Endothelial cell (in vitro differentiated cells): ENCODE measurements around the gene FAM136A. TPM values are rescaled to one million over a fixed set of nuclear protein-coding genes. Genes with fewer than 3 reads are reported as not detected.

ENCODE experiments used
- DNase-seq: peaks from one replicate; pipeline ENCODE4 v3.0.0; 2021; ENCODE audit warnings: low spot score
- H3K27ac Mint-ChIP-seq: one replicate; pipeline ENCODE4 v1.8.0; 2021; ENCODE audit warnings: mixed read lengths, inconsistent platforms; ENCODE audit not compliant: unreplicated experiment
- H3K27me3 Mint-ChIP-seq: one replicate; pipeline ENCODE4 v1.8.0; 2021; ENCODE audit warnings: mild to moderate bottlenecking, moderate library complexity, mixed read lengths, inconsistent platforms; ENCODE audit not compliant: unreplicated experiment
- H3K36me3 Mint-ChIP-seq: one replicate; pipeline ENCODE4 v1.8.0; 2021; ENCODE audit warnings: mild to moderate bottlenecking, low read depth, mixed read lengths, inconsistent platforms; ENCODE audit not compliant: unreplicated experiment
- H3K4me1 Mint-ChIP-seq: one replicate; pipeline ENCODE4 v1.8.0; 2021; ENCODE audit warnings: mild to moderate bottlenecking, mixed read lengths, inconsistent platforms; ENCODE audit not compliant: unreplicated experiment
- H3K4me3 Mint-ChIP-seq: one replicate; pipeline ENCODE4 v1.8.0; 2021; ENCODE audit warnings: mild to moderate bottlenecking, mixed read lengths, inconsistent platforms; ENCODE audit not compliant: unreplicated experiment
- H3K9me3 Mint-ChIP-seq: one replicate; pipeline ENCODE4 v1.8.0; 2021; ENCODE audit warnings: mixed read lengths, inconsistent platforms; ENCODE audit not compliant: unreplicated experiment
- CTCF ChIP-seq: fragments of 200-600 bp; sonication (generic); IDR thresholded peaks from one replicate; pipeline ENCODE4 v1.5.0; 2021; ENCODE audit warnings: antibody characterized with exemption; ENCODE audit not compliant: unreplicated experiment
- total RNA-seq: library from RNA; stranded (reverse); fragmentation: NEBNext Ultra II Directional; extraction: Animal tissue kit (Norgen Biotek cat#: 25700); gene quantifications from one replicate; pipeline ENCODE4 v1.2.1, GENCODE V29; 2021; ENCODE audit not compliant: unreplicated experiment

FAM136A gene
- total RNA-seq, 1 donor from 2014 or later = 37.9 TPM

GRCh38 chr2:70330476-70330875, 28.6 kb upstream of the FAM136A start:
- Mint-ChIP-seq H3K4me3 (no peak overlapping the region), H3K36me3 (no peaks in the 10 kb centered on the region), H3K27ac (no peak overlapping the region), H3K9me3 (no peaks in the 10 kb centered on the region), H3K27me3 (no peaks in the 10 kb centered on the region), H3K4me1 (no peaks in the 10 kb centered on the region)
- DNase-seq = no peak
- no peak for TF ChIP-seq CTCF

GRCh38 chr2:70328921-70329561, 27.2 kb upstream of the FAM136A start:
- DNase-seq = no peak
- no peaks in the 10 kb centered on the region for H3K36me3 Mint-ChIP-seq
- H3K4me1 Mint-ChIP-seq = no peaks in the 10 kb centered on the region
- no peak overlapping the region for H3K27ac Mint-ChIP-seq
- no peaks in the 10 kb centered on the region for H3K27me3 Mint-ChIP-seq
- no peak for TF ChIP-seq CTCF
- no peaks in the 10 kb centered on the region for H3K9me3 Mint-ChIP-seq
- no peak overlapping the region for H3K4me3 Mint-ChIP-seq

DNA sequence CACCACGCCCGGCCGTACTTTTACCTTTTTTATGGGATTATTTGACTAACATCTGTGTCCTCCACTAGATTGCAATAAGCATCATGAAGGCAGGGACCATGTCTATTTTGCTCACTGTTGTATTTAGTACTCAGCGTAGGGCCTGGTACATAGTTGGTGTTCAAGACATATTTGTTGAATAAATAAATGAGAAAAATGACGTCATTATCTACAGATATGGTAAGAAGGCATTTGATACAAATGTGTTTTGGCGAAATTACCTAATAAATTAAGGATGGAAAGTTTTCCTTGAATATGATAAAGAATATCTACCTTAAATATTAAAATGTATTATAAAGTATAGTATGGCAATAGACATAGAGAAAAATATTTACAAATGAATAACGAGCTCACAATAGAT, 24.0 kb upstream of the FAM136A start:
- TF ChIP-seq CTCF = no peak
- DNase-seq = no peak
- no peaks in the 10 kb centered on the region for H3K9me3 Mint-ChIP-seq
- no peak overlapping the region for H3K27ac Mint-ChIP-seq
- H3K4me1 Mint-ChIP-seq = no peaks in the 10 kb centered on the region
- no peaks in the 10 kb centered on the region for H3K36me3 Mint-ChIP-seq
- no peak overlapping the region for H3K4me3 Mint-ChIP-seq
- no peaks in the 10 kb centered on the region for H3K27me3 Mint-ChIP-seq

DNA sequence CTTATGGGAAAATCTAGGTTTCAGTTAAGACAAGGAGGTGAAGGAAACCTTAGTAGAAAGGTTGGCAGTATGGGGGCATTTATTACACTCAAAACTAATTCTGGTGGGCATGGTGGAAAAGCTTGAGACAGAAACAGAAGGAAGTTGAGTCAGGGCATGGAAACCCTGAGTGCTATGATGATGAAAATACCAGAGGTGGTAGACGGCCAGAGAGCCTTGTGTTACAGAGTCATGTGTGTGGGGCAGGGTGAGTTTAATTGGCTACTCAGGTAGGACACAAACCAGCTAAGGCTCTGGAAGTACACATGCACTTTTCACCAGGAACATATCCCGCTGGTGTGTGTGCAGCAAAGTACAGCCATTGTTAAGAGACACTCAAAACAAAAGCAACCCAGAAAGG, 20.7 kb upstream of the FAM136A start:
- H3K36me3 Mint-ChIP-seq = no peaks in the 10 kb centered on the region
- H3K9me3 Mint-ChIP-seq = no peaks in the 10 kb centered on the region
- H3K4me1 Mint-ChIP-seq = no peaks in the 10 kb centered on the region
- TF ChIP-seq CTCF = no peak
- H3K4me3 Mint-ChIP-seq = no peak overlapping the region
- DNase-seq = no peak
- H3K27ac Mint-ChIP-seq = no peak overlapping the region
- no peaks in the 10 kb centered on the region for H3K27me3 Mint-ChIP-seq

DNA sequence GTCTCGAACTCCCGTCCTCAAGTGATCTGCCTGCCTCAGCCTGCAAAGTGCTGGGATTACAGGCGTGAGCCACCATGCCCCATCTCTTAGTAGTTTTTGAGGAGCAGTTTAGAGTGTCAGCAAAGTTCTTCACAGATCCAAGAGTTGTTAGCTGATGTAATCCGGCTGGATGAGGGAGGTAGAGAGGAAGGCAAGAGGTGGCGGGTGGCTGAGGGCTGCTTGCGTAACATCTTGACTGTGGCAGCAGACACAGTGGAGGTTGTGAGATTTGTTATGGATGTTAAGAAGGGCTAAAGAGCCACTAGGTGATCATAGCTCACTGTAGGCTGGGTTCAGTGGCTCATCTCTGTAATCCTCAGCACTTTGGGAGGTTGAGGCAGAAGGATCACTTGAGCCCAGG, 19.5 kb upstream of the FAM136A start:
- Mint-ChIP-seq H3K27ac (no peak overlapping the region), H3K36me3 (no peaks in the 10 kb centered on the region), H3K4me1 (no peaks in the 10 kb centered on the region), H3K27me3 (no peaks in the 10 kb centered on the region), H3K9me3 (no peaks in the 10 kb centered on the region), H3K4me3 (no peak overlapping the region)
- no peak for TF ChIP-seq CTCF
- DNase-seq = no peak
